SH-SY5Y (cell line): ENCODE data around the gene PTCH1.
A peak's percentile ranks its signal among the peaks of the same experiment; 100 is the strongest.

Experiments used
- GATA2 ChIP-seq: IDR thresholded peaks from 2 replicates; pipeline ENCODE4 v1.6.1; 2011; ENCODE audit warnings: mild to moderate bottlenecking, low read depth, low read length
- GATA3 ChIP-seq: IDR thresholded peaks from 2 replicates; pipeline ENCODE4 v1.6.1; 2011; ENCODE audit warnings: low read depth, mild to moderate bottlenecking, low read length, moderate library complexity

Gene PTCH1

DNA sequence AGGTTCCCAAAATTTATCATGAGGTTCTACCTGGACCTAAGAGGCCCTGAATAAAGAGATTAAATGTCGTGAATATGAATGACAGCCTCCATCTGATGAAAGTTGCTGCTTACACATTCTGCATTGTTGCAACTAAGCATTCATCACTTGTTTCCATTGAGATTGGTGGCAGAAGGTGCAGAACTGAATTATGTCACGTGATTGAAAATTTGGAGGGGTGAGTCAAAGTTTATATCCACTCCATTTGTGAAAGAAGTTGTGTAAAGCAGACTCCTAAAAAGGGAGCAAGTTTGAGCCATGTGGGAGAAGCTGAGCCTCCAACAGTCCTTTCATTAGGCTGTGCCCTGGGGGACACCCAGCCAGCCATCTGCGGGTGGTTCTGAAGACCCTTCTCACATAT lies 4.9 kb upstream of the PTCH1 start:
- no peak for TF ChIP-seq GATA3
- no peak for TF ChIP-seq GATA2

DNA sequence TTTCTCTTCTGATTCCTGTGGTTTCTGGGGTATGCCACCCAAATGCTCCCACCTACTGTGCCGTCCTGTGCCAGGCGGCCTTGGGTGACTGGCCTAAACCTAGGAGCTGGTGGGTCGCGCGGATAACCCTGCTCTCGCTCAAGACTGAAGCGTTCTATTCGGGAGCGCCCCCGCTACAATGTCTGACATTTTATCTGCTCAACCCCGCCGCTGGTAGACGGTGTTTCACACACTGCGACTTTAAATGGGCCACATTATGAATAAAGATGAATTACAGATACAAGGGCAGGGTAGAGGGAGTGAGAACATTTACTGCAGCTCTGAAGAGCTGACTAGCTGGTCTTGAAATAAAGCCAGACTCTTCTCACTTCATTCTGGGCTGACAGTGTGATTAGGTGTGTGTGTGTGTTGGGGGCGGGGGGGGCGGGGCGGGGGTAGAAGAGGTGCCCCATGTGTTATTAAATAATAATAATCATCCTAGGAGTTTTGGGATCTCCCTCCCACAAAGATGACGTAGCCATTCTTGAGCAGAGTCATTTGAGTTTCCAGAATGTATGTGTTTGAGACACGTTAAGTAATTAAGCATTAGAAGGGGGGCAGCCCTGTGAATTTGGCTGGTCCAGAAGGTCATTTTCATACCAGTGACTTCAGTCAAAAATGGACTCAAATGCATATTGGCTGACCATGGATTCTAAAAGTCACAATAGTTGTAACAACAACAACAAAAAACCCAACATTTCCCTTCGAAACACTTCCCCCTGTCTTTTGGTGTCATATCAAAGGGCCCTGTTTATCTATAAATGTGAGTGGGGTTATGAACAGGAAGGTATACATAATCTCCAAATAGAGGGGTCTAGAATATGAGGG lies 1.0 kb upstream of the PTCH1 start:
- TF ChIP-seq GATA3 (no peak), GATA2 (no peak)

DNA sequence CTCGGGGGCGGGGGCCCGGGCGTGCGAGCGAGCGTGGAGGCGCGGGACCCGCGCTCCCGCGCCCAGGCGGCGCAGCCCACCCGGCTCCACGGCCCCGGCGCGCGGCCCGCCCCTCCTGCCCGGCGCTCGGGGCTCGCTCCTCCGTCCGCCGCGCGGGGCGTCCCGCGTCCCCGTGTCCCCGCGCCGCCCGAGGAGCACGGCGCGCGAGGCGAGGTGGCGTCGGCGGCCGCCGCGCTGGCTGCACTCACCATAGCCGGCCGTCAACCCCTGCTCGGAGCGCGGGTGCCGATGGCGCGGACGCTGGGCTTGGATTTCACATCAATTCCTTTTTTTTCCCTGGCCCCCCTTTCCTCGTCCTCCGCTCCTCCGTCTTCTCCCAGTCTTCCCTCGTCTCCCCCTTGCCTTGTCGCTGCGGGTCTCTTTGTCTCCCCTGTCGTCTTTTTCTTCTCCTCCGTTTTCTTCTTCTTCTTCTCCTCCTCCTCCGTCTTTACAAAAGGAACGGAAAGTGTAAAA lies 494 bp downstream of the PTCH1 start:
- TF ChIP-seq GATA3 (no peak), GATA2 (no peak)

DNA sequence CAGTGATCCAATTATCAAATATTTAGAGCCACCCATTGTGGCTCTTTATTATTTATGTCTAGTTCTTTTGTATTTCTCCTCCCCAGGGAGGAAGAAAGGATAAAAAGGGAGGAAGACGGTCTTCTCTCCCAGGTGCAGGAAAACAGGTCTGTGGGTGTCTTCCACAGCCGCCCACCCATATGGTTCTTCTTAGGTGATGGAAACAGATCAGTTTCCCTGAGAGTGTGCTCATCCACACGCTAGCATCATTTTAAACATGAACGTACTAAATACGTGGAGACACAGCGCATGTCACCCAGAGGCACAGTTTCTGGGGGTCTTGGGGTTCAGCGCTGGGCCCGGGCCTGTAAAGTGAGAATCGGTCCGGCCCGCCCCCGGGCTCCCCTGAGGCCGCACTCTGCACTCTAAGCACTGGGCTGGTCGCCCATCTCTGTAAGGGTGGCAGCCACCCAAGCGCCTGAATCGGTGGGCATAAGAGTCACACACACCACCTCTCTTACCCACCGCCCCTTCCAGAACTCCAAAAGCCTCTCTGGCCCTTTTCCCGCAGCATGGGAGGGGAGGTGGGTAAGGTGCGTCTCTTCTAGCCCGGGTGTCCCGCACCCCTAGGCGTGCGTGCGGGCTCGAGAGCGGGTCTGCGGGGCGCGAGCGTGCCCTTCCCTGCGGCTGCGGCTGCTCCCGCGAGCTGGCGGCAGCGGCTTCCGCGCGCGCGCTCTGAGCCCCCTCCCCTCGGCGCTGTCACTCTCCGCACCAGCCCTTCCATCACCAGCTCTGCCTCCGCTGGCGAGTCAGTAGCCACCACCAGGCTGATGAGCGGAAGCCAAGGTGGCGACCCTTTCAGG lies 1.3 kb downstream of the PTCH1 start:
- no peak for TF ChIP-seq GATA2
- no peak for TF ChIP-seq GATA3

DNA sequence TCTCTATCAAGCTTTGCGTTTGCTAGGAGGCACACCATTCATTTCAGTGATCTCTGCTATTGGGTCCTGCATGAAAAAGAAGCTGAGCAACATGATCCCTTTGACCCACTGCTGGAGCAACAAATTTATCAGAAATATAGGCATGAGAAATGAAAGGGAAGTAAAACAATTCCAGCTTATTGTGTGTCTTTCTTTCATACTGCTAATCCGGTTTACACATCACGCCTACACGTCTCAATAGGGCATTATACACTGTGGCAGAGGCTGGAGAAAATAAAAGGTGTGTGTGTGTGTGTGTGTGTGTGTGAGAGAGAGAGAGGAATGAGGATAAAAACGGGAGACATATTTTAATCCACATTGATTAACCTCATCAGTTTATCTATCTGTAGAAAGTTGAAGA lies 2.4 kb downstream of the PTCH1 start:
- TF ChIP-seq GATA2 = no peak
- no peak for TF ChIP-seq GATA3

DNA sequence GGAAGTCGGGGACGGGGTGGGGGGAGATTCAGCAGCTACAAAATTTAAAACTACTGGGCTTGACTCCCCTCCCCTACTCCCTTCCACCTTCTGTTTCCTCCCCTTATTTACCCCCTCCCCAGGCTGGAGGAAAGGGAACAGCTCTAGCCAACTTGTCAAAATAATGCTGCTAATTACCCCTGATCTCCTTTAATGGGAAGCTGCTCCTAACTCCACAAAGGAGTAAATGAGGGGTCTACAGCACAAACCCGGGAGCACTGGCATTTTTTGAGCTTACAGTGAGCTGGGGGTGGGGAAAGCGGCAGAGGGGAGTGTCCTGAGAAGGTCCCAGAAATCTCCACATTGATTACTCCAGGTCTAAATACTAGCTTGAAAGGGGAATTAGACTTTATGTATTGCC lies 3.1 kb downstream of the PTCH1 start:
- no peak for TF ChIP-seq GATA2
- no peak for TF ChIP-seq GATA3

DNA sequence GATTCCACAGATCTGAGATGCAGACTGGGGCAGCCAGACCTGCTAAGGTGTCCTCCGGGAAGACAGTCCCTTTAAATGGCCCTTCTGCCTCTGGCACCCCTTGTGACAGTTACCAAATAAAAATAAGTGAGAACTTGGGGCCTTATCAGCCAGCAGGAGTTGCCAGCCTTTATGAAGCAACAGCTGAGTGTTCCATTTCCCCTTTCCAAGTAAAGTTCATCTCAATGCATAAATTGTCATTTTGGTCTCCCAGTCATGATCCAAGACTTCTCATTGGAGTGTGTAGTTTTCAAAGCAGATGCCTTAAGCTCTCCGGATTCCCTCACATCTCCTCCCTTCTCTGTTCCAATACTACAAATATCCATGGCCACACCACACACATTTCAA lies 4.1 kb downstream of the PTCH1 start:
- TF ChIP-seq GATA2 = no peak
- no peak for TF ChIP-seq GATA3

DNA sequence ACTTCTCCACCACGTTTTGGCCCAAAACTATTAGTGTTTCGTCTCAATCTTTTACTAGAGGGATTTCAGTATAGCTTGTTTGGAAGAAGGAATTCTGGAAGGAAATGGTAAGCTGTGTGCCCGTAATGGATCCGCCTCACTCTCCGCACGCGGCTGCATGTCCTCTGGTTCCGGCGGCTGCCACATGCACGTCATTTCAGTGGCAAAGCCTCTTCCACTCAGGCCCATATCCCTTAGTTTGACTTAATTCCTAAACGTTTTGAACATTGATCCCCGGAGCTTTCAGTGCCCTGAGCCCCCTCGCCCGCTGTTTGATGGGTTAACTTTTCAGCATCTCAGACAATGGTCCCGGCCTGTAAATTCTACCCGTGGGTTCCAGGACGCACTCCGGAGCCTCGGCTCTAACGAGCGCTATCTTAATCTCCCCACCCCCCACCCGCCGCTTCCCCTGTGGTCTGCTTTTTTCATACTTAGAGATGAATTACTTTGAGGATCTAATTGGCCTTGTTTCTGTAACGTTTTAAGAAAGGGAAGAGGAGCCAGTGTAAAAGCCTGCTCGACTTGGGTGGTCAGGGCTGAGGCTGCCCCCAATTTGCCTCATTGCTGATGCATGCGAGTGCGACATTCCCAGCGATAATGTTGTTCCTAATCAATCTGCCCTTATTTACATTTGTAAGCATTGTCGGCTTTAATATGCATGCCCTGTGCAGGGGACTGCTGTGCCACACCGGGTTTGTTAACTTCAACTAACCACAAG lies 4.6 kb downstream of the PTCH1 start:
- TF ChIP-seq GATA2 (no peak), GATA3 (no peak)

GRCh38 chr9:95511616-95511931 lies 5.2 kb downstream of the PTCH1 start:
- TF ChIP-seq GATA2 (0 out of 2 replicates have a peak, but pooled peaks have one; percentile 6), GATA3 (no peak)

DNA sequence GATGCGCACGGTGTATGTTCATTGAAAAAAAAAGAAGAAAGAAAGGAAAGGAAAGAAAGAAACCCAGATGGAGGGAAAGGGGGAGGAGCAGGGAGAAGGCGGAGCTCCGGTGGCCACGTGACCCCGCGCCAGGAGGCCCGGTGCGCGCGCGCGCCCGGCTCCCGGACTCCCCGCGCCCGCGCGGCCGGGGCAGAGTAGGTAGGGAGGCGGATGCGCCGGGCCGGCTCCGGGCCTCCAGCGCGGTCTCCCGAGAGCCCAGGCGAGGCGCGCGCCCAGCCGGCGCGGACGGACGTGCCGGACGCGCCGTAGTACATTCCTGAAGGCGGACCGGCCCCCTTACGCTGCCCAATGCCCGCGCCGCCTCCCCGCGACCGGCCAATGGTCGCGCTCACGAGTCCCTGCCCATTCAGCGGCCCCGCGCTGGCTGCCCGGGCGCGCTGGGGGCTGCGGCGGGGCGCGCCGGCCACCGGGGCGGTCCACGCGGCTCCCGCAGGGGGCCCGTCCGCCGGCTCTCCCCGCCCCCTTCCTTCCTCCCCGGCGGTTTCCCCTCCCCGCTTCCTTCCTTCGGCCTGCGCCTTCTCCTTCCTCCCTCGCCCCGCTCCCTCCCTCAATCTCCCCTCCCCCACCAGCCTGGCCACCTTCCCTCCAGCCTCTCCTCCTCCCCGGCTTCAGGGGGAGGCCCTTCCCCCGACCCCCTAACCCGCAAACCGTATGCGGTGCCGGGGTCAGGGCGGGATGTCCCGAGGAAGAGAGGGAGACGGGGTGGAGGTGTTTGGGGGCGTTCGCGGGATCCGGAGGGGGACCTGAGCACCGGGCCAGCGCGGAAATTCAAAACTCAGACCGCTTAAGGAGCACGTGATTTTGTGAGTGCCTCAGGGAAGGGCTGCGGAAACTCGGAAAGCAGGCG lies 5.8 kb downstream of the PTCH1 start:
- TF ChIP-seq GATA3 (no peak), GATA2 (no peak)

GRCh38 chr9:95509851-95510708 lies 6.7 kb downstream of the PTCH1 start:
- TF ChIP-seq GATA2 (no peak), GATA3 (no peak)
